ENCODE measurements around the gene STK24. TPM values are rescaled to one million over a fixed set of nuclear protein-coding genes. Genes with fewer than 3 reads are reported as not detected.

STK24 gene
- total RNA-seq, 1 donor from 2014 or later: 94.6 TPM

- intact Hi-C loops (cut with DNase I): loop anchor here (10.0 kb wide), 1 partner anchor 74 kb away; no protein-coding TSS in a partner anchor
- peaks cover 33% of the 10 kb centered on the region for H3K4me1 ChIP-seq
- H3K4me3 ChIP-seq: no peak overlapping the region
- TF ChIP-seq, protein P1, sequence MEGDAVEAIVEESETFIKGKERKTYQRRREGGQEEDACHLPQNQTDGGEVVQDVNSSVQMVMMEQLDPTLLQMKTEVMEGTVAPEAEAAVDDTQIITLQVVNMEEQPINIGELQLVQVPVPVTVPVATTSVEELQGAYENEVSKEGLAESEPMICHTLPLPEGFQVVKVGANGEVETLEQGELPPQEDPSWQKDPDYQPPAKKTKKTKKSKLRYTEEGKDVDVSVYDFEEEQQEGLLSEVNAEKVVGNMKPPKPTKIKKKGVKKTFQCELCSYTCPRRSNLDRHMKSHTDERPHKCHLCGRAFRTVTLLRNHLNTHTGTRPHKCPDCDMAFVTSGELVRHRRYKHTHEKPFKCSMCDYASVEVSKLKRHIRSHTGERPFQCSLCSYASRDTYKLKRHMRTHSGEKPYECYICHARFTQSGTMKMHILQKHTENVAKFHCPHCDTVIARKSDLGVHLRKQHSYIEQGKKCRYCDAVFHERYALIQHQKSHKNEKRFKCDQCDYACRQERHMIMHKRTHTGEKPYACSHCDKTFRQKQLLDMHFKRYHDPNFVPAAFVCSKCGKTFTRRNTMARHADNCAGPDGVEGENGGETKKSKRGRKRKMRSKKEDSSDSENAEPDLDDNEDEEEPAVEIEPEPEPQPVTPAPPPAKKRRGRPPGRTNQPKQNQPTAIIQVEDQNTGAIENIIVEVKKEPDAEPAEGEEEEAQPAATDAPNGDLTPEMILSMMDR (IDR thresholded peaks at IDR 0.05): no peak
- H3K9me3 ChIP-seq: no peaks in the 10 kb centered on the region
- DNase-seq: no peak
- H3K27ac ChIP-seq: no peak overlapping the region
- H3K27me3 ChIP-seq: no peaks in the 10 kb centered on the region
- no peaks in the 10 kb centered on the region for H3K36me3 ChIP-seq
- ATAC-seq: no peak
Observed at GRCh38 chr13:98490195-98490836, 86.6 kb downstream of the STK24 start.

DNA sequence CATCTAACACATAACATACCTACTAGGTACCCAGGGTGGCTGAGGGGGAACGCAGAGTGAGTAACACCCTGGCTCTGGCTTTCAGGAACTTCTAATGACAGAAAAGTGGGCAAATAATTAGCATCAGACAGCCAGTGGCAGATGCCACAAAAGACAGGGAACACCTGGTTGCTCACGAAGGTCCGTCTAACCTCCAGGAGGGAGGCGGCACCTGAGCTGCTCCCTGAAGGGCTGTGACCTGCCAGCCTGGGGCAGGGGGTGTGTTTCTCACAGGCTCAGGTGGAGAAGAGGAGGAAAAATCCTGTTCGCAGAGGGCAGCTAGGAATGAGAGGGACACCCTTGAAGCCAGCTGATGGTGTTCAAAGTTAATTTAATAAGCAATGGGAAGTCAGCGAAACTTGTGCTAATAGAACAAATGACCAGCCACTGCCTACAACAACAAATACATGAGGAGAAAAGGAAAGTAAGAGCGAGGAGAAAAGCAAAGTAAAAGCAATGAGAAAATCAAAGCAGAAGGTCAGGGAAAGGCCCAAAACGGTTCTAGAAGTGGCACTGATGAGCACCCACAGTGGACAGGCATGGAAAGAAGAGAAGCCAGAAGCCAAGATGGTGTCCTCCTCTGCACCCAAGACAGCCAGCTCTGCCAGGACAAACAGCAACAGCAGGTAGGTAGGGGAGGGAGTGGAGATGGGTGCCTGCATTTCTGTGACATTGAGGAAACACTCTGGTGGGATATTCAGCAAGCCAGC, 87.3 kb downstream of the STK24 start:
- H3K36me3 ChIP-seq: no peaks in the 10 kb centered on the region
- no peak overlapping the region for H3K27ac ChIP-seq
- no peak for DNase-seq
- TF ChIP-seq, protein P1 (IDR thresholded peaks at IDR 0.05): no peak
- intact Hi-C loops (cut with DNase I): loop anchor here (10.0 kb wide), 1 partner anchor 75 kb away; no protein-coding TSS in a partner anchor
- H3K27me3 ChIP-seq: no peaks in the 10 kb centered on the region
- H3K4me1 ChIP-seq: peaks cover 39% of the 10 kb centered on the region
- no peak for ATAC-seq
- no peaks in the 10 kb centered on the region for H3K9me3 ChIP-seq
- no peak overlapping the region for H3K4me3 ChIP-seq

GRCh38 chr13:98488736-98489135, 88.2 kb downstream of the STK24 start:
- Histone ChIP-seq H3K27me3 (no peaks in the 10 kb centered on the region), H3K9me3 (no peaks in the 10 kb centered on the region), H3K4me3 (no peak overlapping the region), H3K27ac (no peak overlapping the region), H3K36me3 (no peaks in the 10 kb centered on the region), H3K4me1 (peaks cover 46% of the 10 kb centered on the region)
- intact Hi-C loops (cut with DNase I): no loop called here
- ATAC-seq (no peak), DNase-seq (no peak)
- TF ChIP-seq, protein P1 (IDR thresholded peaks at IDR 0.05): no peak

- TF ChIP-seq, protein P1 (IDR thresholded peaks at IDR 0.05): no peak
- no peak for ATAC-seq
Observed at GRCh38 chr13:98487522-98487921, 89.4 kb downstream of the STK24 start.

GRCh38 chr13:98487016-98487415, 89.9 kb downstream of the STK24 start:
- TF ChIP-seq, protein P1 (IDR thresholded peaks at IDR 0.05): no peak
- ATAC-seq: no peak
- DNase-seq: no peak
- Histone ChIP-seq H3K9me3 (no peaks in the 10 kb centered on the region), H3K4me1 (peaks cover 54% of the 10 kb centered on the region), H3K27me3 (no peaks in the 10 kb centered on the region), H3K36me3 (no peaks in the 10 kb centered on the region), H3K4me3 (no peak overlapping the region), H3K27ac (no peak overlapping the region)
- intact Hi-C loops (cut with DNase I): no loop called here

More at GRCh38 chr13:98487522-98487921, 89.4 kb downstream of the STK24 start:
- H3K9me3 ChIP-seq: no peaks in the 10 kb centered on the region
- no peak overlapping the region for H3K4me3 ChIP-seq
- peaks cover 55% of the 10 kb centered on the region for H3K4me1 ChIP-seq
- H3K27me3 ChIP-seq: no peaks in the 10 kb centered on the region
- H3K36me3 ChIP-seq: no peaks in the 10 kb centered on the region
- DNase-seq: no peak
- no peak overlapping the region for H3K27ac ChIP-seq
- intact Hi-C loops (cut with DNase I): no loop called here

All from upper lobe of right lung (tissue), 1 donor.